SK-N-SH (cell line): ENCODE data around the gene ISX. TPM values are rescaled to one million over a fixed set of nuclear protein-coding genes. Genes with fewer than 3 reads are reported as not detected.

Experiments used
- CTCF ChIA-PET: fragments of 300-600, 350-600 bp; formaldehyde crosslinking; extraction: SDS; loops from one replicate; lab custom pipeline; 2021; lab: Yijun Ruan, JAX
- POLR2A ChIA-PET: fragments of 350-600 bp; sonication (Branson Sonifier 250); formaldehyde crosslinking; extraction: SDS; loops from one replicate; lab custom pipeline; 2020; ENCODE audit warnings: antibody characterized with exemption, inconsistent platforms; lab: Yijun Ruan, JAX
- DNase-seq: peaks from one replicate; pipeline ENCODE4 v3.0.0; 2012
- H2AFZ ChIP-seq: fragments of 200-600 bp; sonication (generic); 2 replicates; pipeline ENCODE4 v1.8.1; 2016; ENCODE audit warnings: antibody characterized with exemption, mild to moderate bottlenecking, low read depth
- H3F3A ChIP-seq: fragments of 200-600 bp; sonication (generic); replicated peaks from 2 replicates; pipeline ENCODE3; 2016; ENCODE audit warnings: antibody characterized with exemption, mild to moderate bottlenecking; ENCODE audit not compliant: insufficient read depth
- H3K27ac ChIP-seq, 2 experiments: fragments of 200-500 bp in 1 of 2; fragments of 200-600 bp in 1 of 2; sonication (Bioruptor generic) in 1 of 2; sonication (generic), shearing (Covaris generic) in 1 of 2; 2 replicates each; pipeline versions ENCODE4 v1.5.1 to v1.6.1; 2014 to 2016; ENCODE audit warnings: low read depth in 2 of 2, inconsistent platforms in 1 of 2, low read length in 1 of 2, mild to moderate bottlenecking in 1 of 2, mixed read lengths in 1 of 2
- H3K27me3 ChIP-seq: fragments of 200-600 bp; sonication (generic), shearing (Covaris generic); 2 replicates; pipeline ENCODE4 v1.6.1; 2016; ENCODE audit warnings: mixed run types; ENCODE audit not compliant: insufficient read depth
- H3K36me3 ChIP-seq, 2 experiments: fragments of 200-500 bp in 1 of 2; fragments of 200-600 bp in 1 of 2; sonication (Bioruptor generic) in 1 of 2; sonication (generic) in 1 of 2; replicated peaks in 1 of 2; 2 replicates each; pipeline versions ENCODE3 to v1.5.1; 2014 to 2016; ENCODE audit warnings: low read length in 1 of 2, mild to moderate bottlenecking in 1 of 2; ENCODE audit not compliant: insufficient read depth in 2 of 2, control insufficient read depth in 1 of 2
- H3K4me1 ChIP-seq, 2 experiments: fragments of 200-500 bp in 1 of 2; fragments of 200-600 bp in 1 of 2; sonication (Bioruptor generic) in 1 of 2; sonication (generic), shearing (Covaris generic) in 1 of 2; 2 replicates each; pipeline versions ENCODE4 v1.5.1 to v1.6.1; 2014 to 2016; ENCODE audit warnings: low read depth in 1 of 2, low read length in 1 of 2, mixed run types in 1 of 2; ENCODE audit not compliant: insufficient read depth in 2 of 2, control insufficient read depth in 1 of 2
- H3K4me2 ChIP-seq: fragments of 200-600 bp; sonication (generic), shearing (Covaris generic); 2 replicates; pipeline ENCODE4 v1.6.1; 2017; ENCODE audit warnings: mixed run types
- H3K4me3 ChIP-seq, 2 experiments: fragments of 200-500 bp in 1 of 2; fragments of 200-600 bp in 1 of 2; sonication (Bioruptor generic) in 1 of 2; sonication (generic), shearing (Covaris generic) in 1 of 2; 2 replicates each; pipeline versions ENCODE4 v1.5.1 to v1.8.1; 2014 to 2016; ENCODE audit warnings: low read depth in 2 of 2, inconsistent platforms in 1 of 2, low read length in 1 of 2, mild to moderate bottlenecking in 1 of 2, mixed read lengths in 1 of 2, moderate library complexity in 1 of 2
- H3K79me2 ChIP-seq: fragments of 200-600 bp; sonication (generic); 2 replicates; pipeline ENCODE4 v1.8.1; 2017; ENCODE audit warnings: mild to moderate bottlenecking; ENCODE audit not compliant: insufficient read depth
- H3K9ac ChIP-seq: fragments of 200-600 bp; sonication (generic); 2 replicates; pipeline ENCODE4 v1.6.1; 2017; ENCODE audit warnings: mixed run types
- H3K9me2 ChIP-seq: fragments of 200-600 bp; sonication (generic); 2 replicates; pipeline ENCODE4 v1.6.1; 2017; ENCODE audit warnings: mixed run types
- H3K9me3 ChIP-seq: fragments of 200-600 bp; sonication (generic); 2 replicates; pipeline ENCODE4 v1.6.1; 2017; ENCODE audit warnings: mixed run types, mild to moderate bottlenecking, moderate library complexity
- H4K20me1 ChIP-seq: fragments of 200-600 bp; sonication (generic); 2 replicates; pipeline ENCODE4 v1.6.1; 2017; ENCODE audit warnings: mild to moderate bottlenecking, mixed run types; ENCODE audit not compliant: insufficient read depth
- CHD2 ChIP-seq: fragments of 150-350 bp; IDR thresholded peaks from 2 replicates; pipeline ENCODE4 v1.6.1; 2018; ENCODE audit warnings: low read length; ENCODE audit not compliant: partially characterized antibody
- EP300 ChIP-seq, 2 experiments: IDR thresholded peaks; 2 replicates each; pipeline versions ENCODE4 v1.4.0 to v1.6.1; 2012; ENCODE audit warnings: borderline replicate concordance in 1 of 2, low read depth in 1 of 2, low read length in 1 of 2
- EZH2phosphoT487 ChIP-seq: fragments of 200-600 bp; sonication (generic); IDR thresholded peaks from 2 replicates; pipeline ENCODE4 v1.6.1; 2017; ENCODE audit warnings: low read depth, mixed run types, mild to moderate bottlenecking, antibody characterized with exemption, moderate library complexity, borderline replicate concordance
- FOSL2 ChIP-seq: IDR thresholded peaks from 2 replicates; pipeline ENCODE4 v1.4.0; 2012; ENCODE audit warnings: low read depth, mild to moderate bottlenecking, moderate library complexity, borderline replicate concordance
- FOXM1 ChIP-seq: IDR thresholded peaks from 2 replicates; pipeline ENCODE4 v1.4.0; 2012; ENCODE audit warnings: low read depth, mild to moderate bottlenecking
- GABPA ChIP-seq: IDR thresholded peaks from 2 replicates; pipeline ENCODE4 v1.4.0; 2012; ENCODE audit warnings: low read depth, mild to moderate bottlenecking
- GATA2 ChIP-seq: sonication (generic); formaldehyde crosslinking; IDR thresholded peaks from 2 replicates; pipeline ENCODE4 v1.5.0; 2020; ENCODE audit warnings: mild to moderate bottlenecking, missing genetic modification reagents
- MXI1 ChIP-seq: IDR thresholded peaks from 2 replicates; pipeline ENCODE4 v1.6.1; 2012; ENCODE audit warnings: mild to moderate bottlenecking, low read depth, low read length, improper control_type of control experiment
- NFIC ChIP-seq: IDR thresholded peaks from 2 replicates; pipeline ENCODE4 v1.4.0; 2012; ENCODE audit warnings: borderline replicate concordance
- POLR2AphosphoS5 ChIP-seq: IDR thresholded peaks from 2 replicates; pipeline ENCODE4 v1.6.1; 2012; ENCODE audit warnings: low read depth, low read length
- RCOR1 ChIP-seq: fragments of 150-350 bp; IDR thresholded peaks from 2 replicates; pipeline ENCODE4 v1.6.1; 2017; ENCODE audit warnings: antibody characterized with exemption, low read length
- RFX5 ChIP-seq: IDR thresholded peaks from 2 replicates; pipeline ENCODE4 v1.6.1; 2012; ENCODE audit warnings: mild to moderate bottlenecking, improper control_type of control experiment, low read length
- RXRA ChIP-seq: IDR thresholded peaks from 2 replicates; pipeline ENCODE4 v1.4.0; 2012; ENCODE audit warnings: low read depth, mild to moderate bottlenecking, borderline replicate concordance
- SIN3A ChIP-seq: IDR thresholded peaks from 2 replicates; pipeline ENCODE4 v1.6.1; 2012; ENCODE audit warnings: low read depth, mild to moderate bottlenecking, low read length, moderate library complexity, borderline replicate concordance
- TAF1 ChIP-seq: IDR thresholded peaks from 2 replicates; pipeline ENCODE4 v1.6.1; 2012; ENCODE audit warnings: low read depth, mild to moderate bottlenecking, low read length, moderate library complexity, borderline replicate concordance
- TCF12 ChIP-seq: IDR thresholded peaks from 2 replicates; pipeline ENCODE4 v1.4.0; 2012
- YY1 ChIP-seq: IDR thresholded peaks from 2 replicates; pipeline ENCODE4 v1.4.0; 2012; ENCODE audit warnings: low read depth, mild to moderate bottlenecking
- WGBS: methylation state at CpG from one replicate; pipeline ENCODE4 v1.1.6; 2017; ENCODE audit warnings: low lambda C conversion rate; 5-methylcytosine and 5-hydroxymethylcytosine counted together
- polyA plus RNA-seq, 3 experiments: library from polyadenylated mRNA; depleted of rRNA; stranded (reverse); fragments of >200 nt; gene quantifications; 2 replicates each; pipeline ENCODE4 v1.2.3, GENCODE V29; 2012
- TF ChIP-seq, protein P1 (sequence below): IDR thresholded peaks from 2 replicates; pipeline ENCODE4; 2012
- TF ChIP-seq, protein P2 (sequence below): IDR thresholded peaks from 2 replicates; pipeline ENCODE4 v1.4.0; 2012; ENCODE audit warnings: low read depth, borderline replicate concordance
- TF ChIP-seq, protein P3 (sequence below): fragments of 150-350 bp; IDR thresholded peaks from 2 replicates; pipeline ENCODE4 v1.6.1; 2017; ENCODE audit warnings: antibody characterized with exemption, low read length, low read depth, borderline replicate concordance

ISX gene
- polyA plus RNA-seq, 1 of the 3 experiments (the other 2 are of a cell fraction) = not detected

DNA sequence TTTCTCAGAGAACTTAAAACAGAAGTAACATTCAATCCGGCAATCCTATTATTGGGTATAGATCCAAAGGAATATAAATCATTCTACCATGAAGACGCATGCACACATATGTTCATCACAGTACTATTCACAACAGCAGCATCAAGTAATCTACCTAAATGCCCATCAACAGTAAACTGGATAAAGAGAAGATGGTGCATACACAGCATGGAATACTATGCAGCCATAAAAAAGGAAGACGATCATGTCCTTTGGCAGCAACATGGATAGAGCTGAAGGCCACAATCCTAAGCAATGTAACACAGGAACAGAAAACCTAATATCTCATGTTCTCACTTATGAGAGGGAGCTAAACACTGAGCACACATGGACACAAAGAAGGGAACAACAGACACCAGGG is 6.3 kb upstream of the ISX start:
- TF ChIP-seq, protein P1, sequence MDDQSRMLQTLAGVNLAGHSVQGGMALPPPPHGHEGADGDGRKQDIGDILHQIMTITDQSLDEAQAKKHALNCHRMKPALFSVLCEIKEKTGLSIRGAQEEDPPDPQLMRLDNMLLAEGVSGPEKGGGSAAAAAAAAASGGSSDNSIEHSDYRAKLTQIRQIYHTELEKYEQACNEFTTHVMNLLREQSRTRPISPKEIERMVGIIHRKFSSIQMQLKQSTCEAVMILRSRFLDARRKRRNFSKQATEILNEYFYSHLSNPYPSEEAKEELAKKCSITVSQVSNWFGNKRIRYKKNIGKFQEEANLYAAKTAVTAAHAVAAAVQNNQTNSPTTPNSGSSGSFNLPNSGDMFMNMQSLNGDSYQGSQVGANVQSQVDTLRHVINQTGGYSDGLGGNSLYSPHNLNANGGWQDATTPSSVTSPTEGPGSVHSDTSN = no peak
- TF ChIP-seq FOXM1 = no peak
- no peak for TF ChIP-seq TAF1
- TF ChIP-seq YY1 = no peak
- TF ChIP-seq RXRA = no peak
- no peak for TF ChIP-seq EP300 (IDR thresholded peaks at IDR 0.05; ENCODE audit: borderline replicate concordance in 1 of 2, low read depth in 1 of 2, low read length in 1 of 2)
- TF ChIP-seq TCF12 = no peak
- no peak for TF ChIP-seq CHD2
- no peak for TF ChIP-seq MXI1
- TF ChIP-seq POLR2AphosphoS5 = no peak
- no peak for TF ChIP-seq EZH2phosphoT487
- no peak for TF ChIP-seq FOSL2
- no peak for TF ChIP-seq SIN3A
- TF ChIP-seq, protein P2, sequence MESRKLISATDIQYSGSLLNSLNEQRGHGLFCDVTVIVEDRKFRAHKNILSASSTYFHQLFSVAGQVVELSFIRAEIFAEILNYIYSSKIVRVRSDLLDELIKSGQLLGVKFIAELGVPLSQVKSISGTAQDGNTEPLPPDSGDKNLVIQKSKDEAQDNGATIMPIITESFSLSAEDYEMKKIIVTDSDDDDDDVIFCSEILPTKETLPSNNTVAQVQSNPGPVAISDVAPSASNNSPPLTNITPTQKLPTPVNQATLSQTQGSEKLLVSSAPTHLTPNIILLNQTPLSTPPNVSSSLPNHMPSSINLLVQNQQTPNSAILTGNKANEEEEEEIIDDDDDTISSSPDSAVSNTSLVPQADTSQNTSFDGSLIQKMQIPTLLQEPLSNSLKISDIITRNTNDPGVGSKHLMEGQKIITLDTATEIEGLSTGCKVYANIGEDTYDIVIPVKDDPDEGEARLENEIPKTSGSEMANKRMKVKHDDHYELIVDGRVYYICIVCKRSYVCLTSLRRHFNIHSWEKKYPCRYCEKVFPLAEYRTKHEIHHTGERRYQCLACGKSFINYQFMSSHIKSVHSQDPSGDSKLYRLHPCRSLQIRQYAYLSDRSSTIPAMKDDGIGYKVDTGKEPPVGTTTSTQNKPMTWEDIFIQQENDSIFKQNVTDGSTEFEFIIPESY = no peak
- no peak for TF ChIP-seq RFX5
- WGBS = 61% methylated on average over 3 of the region's 3 CpGs
- POLR2A ChIA-PET = no interaction called here

DNA sequence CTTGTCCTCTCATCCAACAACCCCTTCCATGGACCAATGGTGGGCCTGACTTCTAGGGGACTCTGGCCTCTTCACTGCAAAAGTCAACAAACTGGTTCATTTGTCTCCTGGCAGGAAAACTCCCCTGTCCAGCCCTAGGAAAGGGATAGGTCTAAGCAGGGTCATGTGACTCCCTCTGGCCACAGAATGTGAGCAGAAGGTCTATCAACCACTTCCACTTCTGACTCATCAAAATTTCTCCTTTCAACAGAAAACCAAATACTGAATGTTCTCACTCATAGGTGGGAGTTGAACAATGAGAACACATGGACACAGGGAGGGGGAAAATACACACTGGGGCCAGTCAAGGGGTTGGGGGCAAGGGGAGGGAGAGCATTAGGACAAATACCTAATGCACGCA is 1.3 kb upstream of the ISX start:
- no peaks in the 10 kb centered on the region for H3K27me3 ChIP-seq
- CTCF ChIA-PET = no interaction called here
- POLR2A ChIA-PET = no interaction called here
- H3K9me3 ChIP-seq = no peaks in the 10 kb centered on the region
- no peaks in the 10 kb centered on the region for H3F3A ChIP-seq
- 14% methylated on average over 1 of the region's 1 CpG for WGBS
- no peak overlapping the region for H3K4me2 ChIP-seq
- no peaks in the 10 kb centered on the region for H4K20me1 ChIP-seq
- H3K9ac ChIP-seq = no peak overlapping the region
- no peaks in the 10 kb centered on the region for H3K79me2 ChIP-seq
- H3K4me1 ChIP-seq = no peaks in the 10 kb centered on the region
- H2AFZ ChIP-seq = no peak overlapping the region
- no peaks in the 10 kb centered on the region for H3K9me2 ChIP-seq
- H3K4me3 ChIP-seq = no peak overlapping the region
- H3K27ac ChIP-seq = no peak overlapping the region
- DNase-seq = no peak
- TF ChIP-seq RFX5 (no peak), EZH2phosphoT487 (no peak), NFIC (no peak), MXI1 (no peak), POLR2AphosphoS5 (no peak), YY1 (no peak), GATA2 (CRISPR knock-in tag) (no peak), GABPA (no peak), RCOR1 (no peak)
- TF ChIP-seq, protein P3, sequence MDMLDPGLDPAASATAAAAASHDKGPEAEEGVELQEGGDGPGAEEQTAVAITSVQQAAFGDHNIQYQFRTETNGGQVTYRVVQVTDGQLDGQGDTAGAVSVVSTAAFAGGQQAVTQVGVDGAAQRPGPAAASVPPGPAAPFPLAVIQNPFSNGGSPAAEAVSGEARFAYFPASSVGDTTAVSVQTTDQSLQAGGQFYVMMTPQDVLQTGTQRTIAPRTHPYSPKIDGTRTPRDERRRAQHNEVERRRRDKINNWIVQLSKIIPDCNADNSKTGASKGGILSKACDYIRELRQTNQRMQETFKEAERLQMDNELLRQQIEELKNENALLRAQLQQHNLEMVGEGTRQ = no peak
- H3K36me3 ChIP-seq = no peaks in the 10 kb centered on the region

More for the DNA sequence above, 6.3 kb upstream of the ISX start:
- no peak overlapping the region for H3K4me2 ChIP-seq
- H4K20me1 ChIP-seq = no peaks in the 10 kb centered on the region
- DNase-seq = no peak
- H2AFZ ChIP-seq = no peak overlapping the region
- H3K4me1 ChIP-seq = no peaks in the 10 kb centered on the region
- no peaks in the 10 kb centered on the region for H3K9me3 ChIP-seq
- H3K9ac ChIP-seq = no peak overlapping the region
- no peaks in the 10 kb centered on the region for H3K27me3 ChIP-seq
- CTCF ChIA-PET = no interaction called here
- no peaks in the 10 kb centered on the region for H3F3A ChIP-seq
- no peaks in the 10 kb centered on the region for H3K79me2 ChIP-seq
- no peaks in the 10 kb centered on the region for H3K9me2 ChIP-seq
- no peak overlapping the region for H3K4me3 ChIP-seq
- H3K36me3 ChIP-seq = no peaks in the 10 kb centered on the region
- H3K27ac ChIP-seq = no peak overlapping the region
